Upper lobe of left lung (tissue), 4 donors: ENCODE data around the gene CABP1.
"Not testable (repeated sequence)": the region's sequence is repeated elsewhere in the genome, so short reads cannot be mapped to it uniquely, and the experiment has no call there.

ENCODE experiments used
- CTCF ChIP-seq, 6 experiments: fragments of 450-650 bp in 4 of 6; fragments of 200-600 bp in 2 of 6; sonication (generic) in 2 of 6; IDR thresholded peaks; one replicate each; pipeline ENCODE4 v1.5.1; 2016 to 2019; ENCODE audit warnings: antibody characterized with exemption in 6 of 6
- EP300 ChIP-seq, 4 donors: sonication (generic); formaldehyde crosslinking; IDR thresholded peaks; one replicate each; pipeline ENCODE4 v1.5.1; 2017; ENCODE audit warnings: antibody characterized with exemption in 4 of 4, control low read depth in 2 of 4
- POLR2A ChIP-seq, 4 donors: fragments of 450-650 bp; IDR thresholded peaks; one replicate each; pipeline ENCODE4 v1.5.1; 2016 to 2017; ENCODE audit warnings: antibody characterized with exemption in 4 of 4, mild to moderate bottlenecking in 2 of 4
- POLR2AphosphoS5 ChIP-seq, 2 donors: sonication (generic); formaldehyde crosslinking; IDR thresholded peaks; one replicate each; pipeline ENCODE4 v1.5.1; 2017; ENCODE audit warnings: antibody characterized with exemption in 2 of 2

DNA sequence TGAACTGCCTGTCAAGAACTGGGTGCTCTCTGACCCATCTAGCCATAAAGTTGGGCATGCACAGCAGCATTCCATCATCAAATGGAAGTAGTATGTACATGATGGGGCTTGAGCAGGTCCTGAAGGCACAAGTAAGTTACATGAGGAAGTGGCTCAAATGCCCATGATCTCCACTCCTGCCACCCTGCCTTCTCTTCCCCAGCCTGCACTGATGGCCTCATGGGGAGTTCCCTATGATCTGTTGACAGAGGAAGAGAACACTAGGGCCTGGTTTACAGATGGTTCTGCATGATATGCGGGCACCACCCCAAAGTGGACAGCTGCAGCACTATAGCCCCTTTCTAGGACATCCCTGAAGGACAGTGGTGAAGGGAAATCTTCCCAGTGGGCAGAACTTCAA is 28.9 kb upstream of the CABP1 start:
- not testable (repeated sequence) for TF ChIP-seq CTCF, POLR2A, POLR2AphosphoS5, EP300 (IDR thresholded peaks at IDR 0.05)
